ENCODE results near the gene LNP1. TPM values are rescaled to one million over a fixed set of nuclear protein-coding genes. Genes with fewer than 3 reads are reported as not detected.
"Not testable (repeated sequence)": the region's sequence is repeated elsewhere in the genome, so short reads cannot be mapped to it uniquely, and the experiment has no call there.

The LNP1 gene
- total and polyA plus RNA-seq, 2 donors: 4.8 to 12.3 TPM

DNA sequence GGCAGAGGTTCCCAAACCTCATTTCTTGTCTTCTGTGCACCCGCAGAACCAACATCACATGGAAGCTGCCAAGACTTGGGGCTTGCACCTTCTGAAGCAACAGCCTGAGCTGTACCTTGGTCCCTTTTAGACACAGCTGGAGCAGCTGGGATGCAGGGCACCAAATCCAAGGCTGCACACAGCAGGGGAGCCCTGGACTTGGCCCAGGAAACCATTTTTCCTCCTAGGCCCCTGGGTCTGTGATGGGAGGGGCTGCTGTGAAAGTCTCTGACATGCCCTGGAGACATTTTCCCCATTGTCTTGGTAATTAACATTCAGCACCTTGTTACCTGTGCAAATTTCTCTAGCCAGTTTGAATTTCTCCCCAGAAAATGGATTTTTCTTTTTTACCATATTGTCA lies 57.5 kb downstream of the LNP1 start:
- H3K27ac ChIP-seq (ENCODE audit: low read depth): no peak overlapping the region
- no peak overlapping the region for H3K4me3 ChIP-seq (ENCODE audit: low read depth, low read length)
- no peaks in the 10 kb centered on the region for H3K36me3 ChIP-seq (ENCODE audit: insufficient read depth)
- 100% methylated on average over 1 of the region's 1 CpG for WGBS
- no peaks in the 10 kb centered on the region for H3K4me1 ChIP-seq (ENCODE audit: insufficient read depth)
- DNase-seq (ENCODE audit: extremely low spot score): no peak

DNA sequence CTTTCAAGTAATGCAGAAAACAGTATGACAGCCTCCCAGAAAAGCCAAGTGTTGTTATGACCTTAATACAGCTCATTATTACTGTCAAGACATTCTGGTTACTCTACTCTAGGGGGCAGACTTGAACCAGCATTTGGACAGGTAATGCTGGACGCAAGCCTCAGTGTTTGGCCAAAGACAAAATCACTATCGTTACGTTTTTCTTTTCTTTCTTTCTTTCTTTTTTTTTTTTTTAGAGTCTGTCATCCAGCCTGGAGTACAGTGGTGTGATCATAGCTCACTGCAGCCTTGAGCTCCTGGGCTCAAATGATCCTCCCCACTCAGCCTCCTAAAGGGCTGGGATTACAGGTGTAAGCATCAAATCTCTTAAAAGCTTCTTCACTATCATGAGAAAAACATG lies 61.7 kb downstream of the LNP1 start:
- 0% methylated on average over 3 of the region's 3 CpGs for WGBS

DNA sequence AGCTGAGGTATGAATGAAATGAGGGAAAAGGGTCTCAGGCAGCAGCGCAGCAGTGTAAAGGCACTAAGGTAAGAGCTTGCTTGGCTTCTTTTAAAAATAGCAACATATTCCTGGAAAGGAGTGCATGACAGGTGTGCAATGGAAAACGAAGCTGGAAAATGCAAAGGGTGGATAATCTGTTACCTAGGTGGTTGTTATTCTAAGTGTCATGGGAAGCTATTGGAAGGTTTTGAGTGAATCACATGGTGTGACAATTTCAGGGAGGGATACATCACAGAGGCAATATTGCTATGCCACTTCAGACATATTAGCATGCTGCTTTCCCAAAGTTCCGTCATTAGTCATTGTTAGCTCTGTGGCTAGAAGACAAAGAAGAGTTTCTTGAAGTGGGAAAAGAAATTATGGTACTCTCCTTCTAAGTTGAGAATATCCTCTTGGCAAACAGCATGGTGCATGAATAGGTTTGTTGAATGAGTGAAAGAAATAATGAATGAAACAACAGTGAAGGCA lies 62.4 kb downstream of the LNP1 start:
- DNase-seq (ENCODE audit: extremely low spot score): no peak
- Histone ChIP-seq H3K4me1 (ENCODE audit: insufficient read depth) (no peaks in the 10 kb centered on the region), H3K4me3 (ENCODE audit: low read depth, low read length) (no peak overlapping the region), H3K27ac (ENCODE audit: low read depth) (no peak overlapping the region), H3K36me3 (ENCODE audit: insufficient read depth) (no peaks in the 10 kb centered on the region)
- WGBS: 81% methylated on average over 3 of the region's 3 CpGs

More for the DNA sequence above, 61.7 kb downstream of the LNP1 start:
- Histone ChIP-seq H3K4me3 (ENCODE audit: low read depth, low read length) (no peak overlapping the region), H3K36me3 (ENCODE audit: insufficient read depth) (no peaks in the 10 kb centered on the region), H3K4me1 (ENCODE audit: insufficient read depth) (no peaks in the 10 kb centered on the region), H3K27ac (ENCODE audit: low read depth) (no peak overlapping the region)
- DNase-seq (ENCODE audit: extremely low spot score): peak; percentile 20

DNA sequence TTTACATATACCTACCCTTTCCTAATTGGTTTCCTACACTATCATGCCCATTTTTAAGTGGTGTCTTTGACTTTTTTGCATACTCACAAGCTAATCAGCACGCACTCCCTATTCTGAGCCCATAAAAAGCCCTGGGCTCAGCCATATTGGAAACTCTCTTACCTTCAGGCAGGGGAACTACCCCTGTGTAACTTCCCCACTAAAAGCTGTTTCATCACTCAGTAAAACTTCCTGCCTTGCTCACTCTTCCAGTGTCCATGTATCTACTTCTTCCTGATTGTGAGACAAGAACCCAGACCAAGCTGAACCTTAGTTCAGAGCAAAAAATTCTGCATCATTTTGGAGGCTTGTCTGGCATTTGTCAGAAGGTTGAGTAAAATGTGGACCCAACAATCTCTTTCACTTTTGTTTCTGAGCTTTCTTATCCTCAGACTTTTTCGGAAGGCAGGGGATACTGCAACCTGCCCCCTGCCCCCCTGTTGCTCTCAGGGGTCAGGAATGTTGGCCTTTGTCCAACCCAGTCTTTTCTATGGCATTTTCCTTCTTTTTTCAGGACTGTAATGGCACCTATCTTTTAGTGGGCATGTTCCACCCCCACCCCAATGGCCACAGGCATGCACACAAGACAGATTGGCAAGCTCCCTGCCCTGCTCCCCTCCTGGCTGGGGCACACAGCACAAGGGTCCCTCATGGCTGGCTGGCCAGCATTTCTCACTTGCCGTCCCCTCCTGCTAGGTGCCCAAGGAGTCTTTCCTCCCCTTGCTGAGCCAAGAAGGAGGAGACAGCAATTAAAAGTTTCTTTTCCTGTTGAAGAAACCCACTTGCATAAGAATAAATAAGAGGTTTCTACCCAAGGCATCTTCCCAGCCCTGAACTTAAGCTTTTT lies 64.8 kb downstream of the LNP1 start:
- no peaks in the 10 kb centered on the region for H3K36me3 ChIP-seq (ENCODE audit: insufficient read depth)
- no peak overlapping the region for H3K4me3 ChIP-seq (ENCODE audit: low read depth, low read length)
- no peak for DNase-seq (ENCODE audit: extremely low spot score)
- H3K27ac ChIP-seq (ENCODE audit: low read depth): no peak overlapping the region
- H3K4me1 ChIP-seq (ENCODE audit: insufficient read depth): no peaks in the 10 kb centered on the region
- WGBS: 86% methylated on average over 3 of the region's 3 CpGs

DNA sequence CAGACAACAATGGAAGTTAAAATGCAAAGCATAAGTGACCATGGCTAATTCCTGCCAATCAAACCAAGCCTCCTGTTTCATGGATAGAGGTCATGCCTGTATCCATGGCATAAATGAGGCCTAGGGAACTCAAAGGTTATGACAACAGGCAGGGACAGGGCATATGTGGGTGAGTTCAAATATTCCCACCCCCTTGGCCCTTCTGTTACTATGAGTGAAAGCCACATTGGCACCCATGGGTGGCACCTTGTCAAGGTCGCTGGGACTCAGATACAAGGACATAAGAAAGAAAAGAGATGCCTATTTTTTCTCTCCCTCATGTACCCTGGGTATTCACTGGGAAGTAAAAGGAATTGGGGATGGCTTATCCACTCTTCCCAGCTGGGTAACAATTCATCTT lies 65.8 kb downstream of the LNP1 start:
- Histone ChIP-seq H3K4me1 (ENCODE audit: insufficient read depth) (no peaks in the 10 kb centered on the region), H3K4me3 (ENCODE audit: low read depth, low read length) (no peak overlapping the region), H3K27ac (ENCODE audit: low read depth) (no peak overlapping the region), H3K36me3 (ENCODE audit: insufficient read depth) (no peaks in the 10 kb centered on the region)
- no peak for DNase-seq (ENCODE audit: extremely low spot score)
- whole genome bisulfite sequencing: 100% methylated on average over 1 of the region's 1 CpG

DNA sequence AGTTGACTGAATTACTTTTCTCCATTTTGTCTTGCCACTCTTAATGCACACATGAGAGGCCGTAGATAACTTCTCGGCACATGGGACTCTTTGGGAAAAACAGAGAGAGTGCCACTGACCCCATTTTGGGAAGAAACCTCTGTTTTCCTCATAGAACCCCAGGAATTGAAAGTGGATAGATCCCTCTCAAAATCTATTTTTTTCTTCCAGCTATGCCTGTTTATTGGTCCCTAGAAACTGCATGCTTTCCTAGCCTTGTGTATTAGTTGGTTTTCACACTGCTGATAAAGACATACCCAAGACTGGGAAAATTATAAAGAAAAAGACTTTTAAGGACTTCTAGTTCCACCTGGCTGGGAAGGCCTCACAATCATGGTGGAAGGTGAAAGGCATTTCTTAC lies 67.3 kb downstream of the LNP1 start:
- Histone ChIP-seq H3K4me3 (ENCODE audit: low read depth, low read length) (no peak overlapping the region), H3K36me3 (ENCODE audit: insufficient read depth) (no peaks in the 10 kb centered on the region), H3K27ac (ENCODE audit: low read depth) (no peak overlapping the region), H3K4me1 (ENCODE audit: insufficient read depth) (no peaks in the 10 kb centered on the region)
- no peak for DNase-seq (ENCODE audit: extremely low spot score)
- WGBS: 100% methylated on average over 2 of the region's 2 CpGs

DNA sequence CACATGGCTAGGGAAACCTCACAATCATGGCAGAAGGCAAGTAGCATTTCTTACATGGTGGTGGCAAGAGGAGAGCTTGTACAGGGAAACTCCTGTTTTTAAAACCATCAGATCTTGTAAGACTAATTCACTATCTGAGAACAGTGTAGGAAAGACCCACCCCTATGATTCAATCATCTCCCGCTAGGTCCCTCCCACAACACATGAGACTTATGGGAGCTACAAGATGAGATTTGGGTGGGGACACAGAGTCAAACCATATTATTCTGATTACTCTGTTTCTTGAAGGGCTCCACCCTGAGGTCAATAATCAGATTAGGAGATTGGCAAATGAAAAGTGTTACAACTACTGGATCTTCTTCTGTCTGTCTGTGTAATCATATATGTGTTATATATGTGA lies 69.6 kb downstream of the LNP1 start:
- WGBS: 96% methylated on average over 1 of the region's 1 CpG
- no peak for DNase-seq (ENCODE audit: extremely low spot score)
- no peak overlapping the region for H3K27ac ChIP-seq (ENCODE audit: low read depth)

DNA sequence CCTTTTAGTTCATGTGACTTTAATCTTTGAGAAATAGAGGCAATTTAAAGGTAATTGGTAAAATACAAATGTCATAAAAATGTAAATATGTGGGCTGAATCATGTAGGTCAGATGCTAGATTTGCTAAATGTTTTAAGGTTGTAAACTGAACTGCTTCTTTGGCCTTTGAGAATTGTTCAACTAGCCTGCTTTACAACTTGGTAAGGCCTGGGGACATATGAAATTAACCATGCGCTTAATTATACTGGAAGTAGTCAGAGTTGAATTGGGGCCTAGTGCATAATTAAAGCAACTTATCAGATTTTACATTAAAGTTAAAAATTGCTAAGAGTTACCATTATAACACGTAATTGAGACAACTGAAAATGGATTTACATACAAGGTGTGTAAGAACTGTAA lies 70.1 kb downstream of the LNP1 start:
- no peak for DNase-seq (ENCODE audit: extremely low spot score)
- Histone ChIP-seq H3K36me3 (ENCODE audit: insufficient read depth) (no peaks in the 10 kb centered on the region), H3K4me1 (ENCODE audit: insufficient read depth) (no peaks in the 10 kb centered on the region), H3K27ac (ENCODE audit: low read depth) (no peak overlapping the region), H3K4me3 (ENCODE audit: low read depth, low read length) (no peak overlapping the region)
- 89% methylated on average over 2 of the region's 2 CpGs for WGBS

More for the DNA sequence above, 69.6 kb downstream of the LNP1 start:
- no peaks in the 10 kb centered on the region for H3K36me3 ChIP-seq (ENCODE audit: insufficient read depth)
- H3K4me1 ChIP-seq (ENCODE audit: insufficient read depth): no peaks in the 10 kb centered on the region
- no peak overlapping the region for H3K4me3 ChIP-seq (ENCODE audit: low read depth, low read length)

DNA sequence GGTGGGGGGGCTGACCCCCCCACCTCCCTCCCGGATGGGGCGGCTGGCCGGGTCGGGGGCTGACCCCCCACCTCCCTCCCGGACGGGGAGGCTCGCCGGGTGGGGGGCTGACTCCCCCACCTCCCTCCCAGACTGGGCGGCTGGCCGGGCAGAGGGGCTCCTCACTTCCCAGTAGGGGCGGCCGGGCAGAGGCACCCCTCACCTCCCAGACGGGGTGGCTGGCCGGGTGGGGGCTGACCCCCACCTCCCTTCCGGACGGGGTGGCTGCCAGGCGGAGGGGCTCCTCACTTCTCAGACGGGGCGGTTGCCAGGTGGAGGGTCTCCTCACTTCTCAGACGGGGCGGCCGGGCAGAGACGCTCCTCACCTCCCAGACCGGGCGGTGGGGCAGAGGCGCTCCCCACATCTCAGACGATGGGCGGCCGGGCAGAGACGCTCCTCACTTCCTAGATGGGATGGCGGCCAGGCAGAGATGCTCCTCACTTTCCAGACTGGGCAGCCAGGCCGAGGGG lies 76.6 kb downstream of the LNP1 start:
- H3K4me3 ChIP-seq (ENCODE audit: low read depth, low read length): not testable (repeated sequence)
- 94% methylated on average over 32 of the region's 32 CpGs for WGBS

DNA sequence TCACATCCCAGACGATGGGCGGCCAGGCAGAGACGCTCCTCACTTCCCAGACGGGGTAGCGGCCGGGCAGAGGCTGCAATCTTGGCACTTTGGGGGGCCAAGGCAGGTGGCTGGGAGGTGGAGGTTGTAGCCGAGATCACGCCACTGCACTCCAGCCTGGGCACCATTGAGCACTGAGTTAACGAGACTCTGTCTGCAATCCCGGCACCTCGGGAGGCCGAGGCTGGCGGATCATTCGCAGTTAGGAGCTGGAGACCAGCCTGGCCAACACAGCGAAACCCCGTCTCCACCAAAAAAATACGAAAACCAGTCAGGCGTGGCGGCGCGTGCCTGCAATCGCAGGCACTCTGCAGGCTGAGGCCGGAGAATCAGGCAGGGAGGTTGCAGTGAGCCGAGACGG lies 77.2 kb downstream of the LNP1 start:
- not testable (repeated sequence) for H3K36me3 ChIP-seq (ENCODE audit: insufficient read depth); DNase-seq (ENCODE audit: extremely low spot score); H3K27ac ChIP-seq (ENCODE audit: low read depth); H3K4me3 ChIP-seq (ENCODE audit: low read depth, low read length); H3K4me1 ChIP-seq (ENCODE audit: insufficient read depth)
- WGBS: 93% methylated on average over 25 of the region's 25 CpGs

More for the DNA sequence above, 76.6 kb downstream of the LNP1 start:
- not testable (repeated sequence) for DNase-seq (ENCODE audit: extremely low spot score); H3K4me1 ChIP-seq (ENCODE audit: insufficient read depth); H3K27ac ChIP-seq (ENCODE audit: low read depth); H3K36me3 ChIP-seq (ENCODE audit: insufficient read depth)

DNA sequence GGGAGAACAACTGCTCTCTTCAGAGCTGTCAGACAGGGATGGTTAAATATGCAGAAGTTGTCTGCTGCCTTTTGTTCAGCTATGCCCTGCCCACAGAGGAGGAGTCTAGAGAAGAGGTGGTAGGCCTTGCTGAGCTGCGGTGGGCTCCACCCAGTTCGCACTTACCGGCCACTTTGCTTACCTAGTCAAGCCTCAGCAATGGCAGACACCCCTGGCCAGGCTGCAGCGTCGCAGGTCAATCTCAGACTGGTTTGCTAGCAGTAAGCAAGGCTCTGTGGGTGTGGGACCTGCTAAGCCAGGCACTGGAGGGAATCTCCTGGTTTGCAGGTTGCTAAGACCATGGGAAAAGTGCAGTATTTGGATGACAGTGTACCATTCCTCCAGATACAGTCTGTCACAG lies 78.7 kb downstream of the LNP1 start:
- Histone ChIP-seq H3K4me3 (ENCODE audit: low read depth, low read length) (no peak overlapping the region), H3K4me1 (ENCODE audit: insufficient read depth) (no peaks in the 10 kb centered on the region), H3K27ac (ENCODE audit: low read depth) (no peak overlapping the region), H3K36me3 (ENCODE audit: insufficient read depth) (no peaks in the 10 kb centered on the region)
- WGBS: 87% methylated on average over 5 of the region's 5 CpGs
- DNase-seq (ENCODE audit: extremely low spot score): no peak

DNA sequence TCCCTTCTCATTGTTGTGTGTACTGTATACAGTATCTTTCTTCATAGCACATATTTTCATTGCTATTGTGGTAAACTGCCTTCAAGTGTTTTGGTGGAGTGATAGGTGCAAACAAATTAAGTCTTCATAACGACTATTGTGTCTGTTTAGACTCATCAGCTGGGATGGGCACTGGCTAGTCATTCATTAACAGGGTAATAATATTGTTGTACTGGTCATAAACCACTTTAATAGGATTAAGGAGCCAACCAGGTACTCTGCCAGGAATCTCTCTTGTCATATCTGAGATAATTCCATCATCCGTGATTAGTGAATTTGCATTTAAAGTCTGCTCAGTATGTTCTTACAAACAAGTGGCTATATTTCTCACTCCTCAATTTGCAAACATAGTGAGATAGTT lies 80.8 kb downstream of the LNP1 start:
- DNase-seq (ENCODE audit: extremely low spot score): no peak
- H3K4me1 ChIP-seq (ENCODE audit: insufficient read depth): no peaks in the 10 kb centered on the region
- H3K27ac ChIP-seq (ENCODE audit: low read depth): no peak overlapping the region
- WGBS: 68% methylated on average over 2 of the region's 2 CpGs
- no peak overlapping the region for H3K4me3 ChIP-seq (ENCODE audit: low read depth, low read length)
- H3K36me3 ChIP-seq (ENCODE audit: insufficient read depth): no peaks in the 10 kb centered on the region

DNA sequence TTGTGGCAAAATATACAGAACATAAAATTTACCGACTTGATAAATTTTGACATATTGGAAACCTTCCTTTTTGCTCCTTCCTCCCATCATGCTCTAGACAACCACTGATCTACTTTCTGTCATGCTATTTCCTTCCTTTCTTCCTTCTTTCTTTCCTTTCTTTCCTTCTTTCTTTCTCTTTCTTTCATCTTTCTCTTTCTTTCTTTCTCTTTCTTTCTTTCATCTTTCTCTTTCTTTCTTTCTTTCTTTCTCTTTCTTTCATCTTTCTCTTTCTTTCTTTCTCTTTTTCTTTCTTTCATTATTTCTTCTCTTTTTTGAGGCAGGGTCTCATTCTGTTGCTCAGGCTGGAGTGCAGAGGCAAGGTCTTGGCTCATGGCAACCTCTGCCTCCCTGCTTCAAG lies 82.2 kb downstream of the LNP1 start:
- WGBS: 97% methylated on average over 1 of the region's 1 CpG
- Histone ChIP-seq H3K4me3 (ENCODE audit: low read depth, low read length) (no peak overlapping the region), H3K36me3 (ENCODE audit: insufficient read depth) (no peaks in the 10 kb centered on the region), H3K27ac (ENCODE audit: low read depth) (no peak overlapping the region), H3K4me1 (ENCODE audit: insufficient read depth) (no peaks in the 10 kb centered on the region)
- no peak for DNase-seq (ENCODE audit: extremely low spot score)

DNA sequence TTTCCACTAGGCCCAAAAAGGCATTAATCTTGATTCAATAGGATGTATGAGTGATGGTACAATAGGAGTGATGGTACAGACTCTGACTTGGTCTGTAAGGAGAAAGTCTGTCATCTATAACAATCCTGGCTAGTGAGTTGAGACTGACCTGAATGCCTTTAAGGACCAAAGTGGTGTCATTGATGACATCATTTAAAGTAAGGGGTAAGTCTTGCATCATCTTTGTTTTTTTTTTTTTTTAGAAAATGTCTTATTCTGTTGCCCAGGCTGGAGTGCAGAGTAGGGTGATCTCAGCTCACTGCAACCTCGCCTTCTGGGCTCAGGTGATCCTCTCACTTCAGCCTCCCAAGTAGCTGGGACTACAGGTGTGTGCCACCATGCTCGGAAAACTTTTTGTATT lies 85.5 kb downstream of the LNP1 start:
- no peak for DNase-seq (ENCODE audit: extremely low spot score)

More for the DNA sequence above, 85.5 kb downstream of the LNP1 start:
- no peaks in the 10 kb centered on the region for H3K36me3 ChIP-seq (ENCODE audit: insufficient read depth)
- WGBS: 95% methylated on average over 2 of the region's 2 CpGs
- H3K4me3 ChIP-seq (ENCODE audit: low read depth, low read length): no peak overlapping the region
- no peak overlapping the region for H3K27ac ChIP-seq (ENCODE audit: low read depth)
- no peaks in the 10 kb centered on the region for H3K4me1 ChIP-seq (ENCODE audit: insufficient read depth)

Data from urinary bladder (tissue), 4 donors.